IMR-90 (cell line): ENCODE measurements around the gene NIPBL. TPM values are rescaled to one million over a fixed set of nuclear protein-coding genes. Genes with fewer than 3 reads are reported as not detected.
A peak's percentile ranks its signal among the peaks of the same experiment; 100 is the strongest.

Experiments used
- ATAC-seq: fragments of 200-7000 bp; cut with Tn5 transposase; 2 replicates; pipeline ENCODE4 v1.9.1; 2020; ENCODE audit warnings: low read depth, mild to moderate bottlenecking, moderate library complexity
- BruUV-seq: library from RNA; stranded (reverse); fragments of 400-500 nt; replicated peaks from 2 replicates; lab custom pipeline; 2021; lab: Mats Ljungman, UMichigan
- CTCF ChIA-PET: fragments of 300-600 bp; formaldehyde crosslinking; extraction: SDS; loops from one replicate; lab custom pipeline; 2021; ENCODE audit warnings: antibody characterized with exemption; lab: Yijun Ruan, JAX
- POLR2A ChIA-PET: fragments of 300-600 bp; sonication (Branson Sonifier 250); formaldehyde crosslinking; loops from one replicate; lab custom pipeline; 2022; ENCODE audit warnings: antibody characterized with exemption; ENCODE audit not compliant: unreplicated experiment; lab: Charles Lee
- DNase-seq: peaks from one replicate; pipeline ENCODE4 v3.0.0; 2013
- H2AFZ ChIP-seq: replicated peaks from 2 replicates; pipeline ENCODE3; 2013; ENCODE audit warnings: low read length, mild to moderate bottlenecking; ENCODE audit not compliant: poor library complexity
- H2AK5ac ChIP-seq: 2 replicates; pipeline ENCODE4 v1.6.1; 2013; ENCODE audit warnings: low read depth, low read length, inconsistent platforms
- H2AK9ac ChIP-seq: replicated peaks from 2 replicates; pipeline ENCODE3; 2013; ENCODE audit warnings: mild to moderate bottlenecking, low read depth, low read length, moderate library complexity; ENCODE audit not compliant: poor library complexity
- H2BK120ac ChIP-seq: 2 replicates; pipeline ENCODE4 v1.6.1; 2013; ENCODE audit warnings: low read depth, low read length, inconsistent platforms
- H2BK15ac ChIP-seq: 3 replicates; pipeline ENCODE4 v1.6.1; 2013; ENCODE audit warnings: low read depth, low read length, inconsistent platforms
- H2BK20ac ChIP-seq: 2 replicates; pipeline ENCODE4 v1.6.1; 2013; ENCODE audit warnings: low read depth, mild to moderate bottlenecking, inconsistent platforms, low read length, moderate library complexity
- H2BK5ac ChIP-seq: 2 replicates; pipeline ENCODE4 v1.6.1; 2013; ENCODE audit warnings: mild to moderate bottlenecking, low read depth, low read length, inconsistent platforms; ENCODE audit not compliant: poor library complexity, severe bottlenecking
- H3K14ac ChIP-seq: replicated peaks from 2 replicates; pipeline ENCODE4 v1.6.1; 2013; ENCODE audit warnings: low read depth, low read length, inconsistent platforms
- H3K18ac ChIP-seq: 2 replicates; pipeline ENCODE4 v1.6.1; 2013; ENCODE audit warnings: low read depth, low read length, control low read depth
- H3K23ac ChIP-seq: 2 replicates; pipeline ENCODE4 v1.6.1; 2013; ENCODE audit warnings: low read depth, low read length, inconsistent platforms
- H3K27ac ChIP-seq: 2 replicates; pipeline ENCODE4 v1.5.1; 2013; ENCODE audit warnings: mild to moderate bottlenecking, control low read depth, low read length; ENCODE audit not compliant: insufficient read depth
- H3K27me3 ChIP-seq: 2 replicates; pipeline ENCODE4 v1.6.1; 2013; ENCODE audit warnings: low read length; ENCODE audit not compliant: control insufficient read depth, insufficient read depth
- H3K36me3 ChIP-seq: 2 replicates; pipeline ENCODE4 v1.6.1; 2013; ENCODE audit warnings: low read length, mixed read lengths; ENCODE audit not compliant: control insufficient read depth, insufficient read depth
- H3K4ac ChIP-seq: 2 replicates; pipeline ENCODE4 v1.6.1; 2013; ENCODE audit warnings: low read depth, low read length, inconsistent platforms
- H3K4me1 ChIP-seq: 2 replicates; pipeline ENCODE4 v1.6.1; 2013; ENCODE audit warnings: low read length, mixed read lengths; ENCODE audit not compliant: control insufficient read depth, insufficient read depth
- H3K4me2 ChIP-seq: 2 replicates; pipeline ENCODE4 v1.6.1; 2013; ENCODE audit warnings: low read depth, mild to moderate bottlenecking, control low read depth, low read length, moderate library complexity
- H3K4me3 ChIP-seq: 2 replicates; pipeline ENCODE4 v1.5.1; 2013; ENCODE audit warnings: low read depth, mild to moderate bottlenecking, control low read depth, low read length, moderate library complexity; ENCODE audit not compliant: insufficient read depth
- H3K56ac ChIP-seq: 2 replicates; pipeline ENCODE4 v1.6.1; 2013; ENCODE audit warnings: low read length, inconsistent platforms; ENCODE audit not compliant: insufficient read depth; ENCODE audit errors: extremely low read depth
- H3K79me1 ChIP-seq, 2 experiments: 2 replicates each; pipeline ENCODE4 v1.6.1; 2013; ENCODE audit warnings: low read length in 2 of 2, inconsistent platforms in 1 of 2, low read depth in 1 of 2
- H3K9ac ChIP-seq: 2 replicates; pipeline ENCODE4 v1.6.1; 2013; ENCODE audit warnings: low read depth, low read length, control low read depth
- H3K9me1 ChIP-seq: 2 replicates; pipeline ENCODE4 v1.6.1; 2013; ENCODE audit warnings: low read length, inconsistent platforms; ENCODE audit not compliant: insufficient read depth
- H3K9me3 ChIP-seq: 2 replicates; pipeline ENCODE4 v1.6.1; 2013; ENCODE audit warnings: low read length; ENCODE audit not compliant: control insufficient read depth, insufficient read depth
- H4K20me1 ChIP-seq: 2 replicates; pipeline ENCODE4 v1.6.1; 2013; ENCODE audit warnings: low read length, inconsistent platforms; ENCODE audit not compliant: insufficient read depth
- H4K5ac ChIP-seq: 2 replicates; pipeline ENCODE4 v1.6.1; 2013; ENCODE audit warnings: mild to moderate bottlenecking, low read depth, low read length, control low read depth
- H4K8ac ChIP-seq, 2 experiments: 2 replicates each; pipeline ENCODE4 v1.6.1; 2013; ENCODE audit warnings: low read depth in 2 of 2, low read length in 2 of 2, control low read depth in 1 of 2, inconsistent platforms in 1 of 2
- H4K91ac ChIP-seq: 2 replicates; pipeline ENCODE4 v1.6.1; 2013; ENCODE audit warnings: low read depth, low read length, inconsistent platforms; ENCODE audit not compliant: insufficient read depth
- BHLHE40 ChIP-seq: fragments of 150-350 bp; IDR thresholded peaks from 2 replicates; pipeline ENCODE4 v1.6.1; 2016; ENCODE audit warnings: mild to moderate bottlenecking, low read depth, low read length
- CHD1 ChIP-seq: IDR thresholded peaks from 2 replicates; pipeline ENCODE4 v1.6.1; 2012; ENCODE audit warnings: low read depth, low read length, improper control_type of control experiment
- CTCF ChIP-seq: conservative IDR thresholded peaks from 2 replicates; pipeline ENCODE4 v1.5.1; 2012; ENCODE audit warnings: mild to moderate bottlenecking, low read depth, low read length, improper control_type of control experiment
- FOS ChIP-seq: fragments of 150-350 bp; IDR thresholded peaks from 2 replicates; pipeline ENCODE4 v1.6.1; 2016; ENCODE audit warnings: low read depth, low read length
- MAZ ChIP-seq: IDR thresholded peaks from 2 replicates; pipeline ENCODE4 v1.6.1; 2012; ENCODE audit warnings: low read depth, mild to moderate bottlenecking, low read length, improper control_type of control experiment, moderate library complexity, borderline replicate concordance
- MXI1 ChIP-seq: IDR thresholded peaks from 2 replicates; pipeline ENCODE4 v1.6.1; 2012; ENCODE audit warnings: low read depth, mild to moderate bottlenecking, low read length, moderate library complexity, borderline replicate concordance
- NFE2L2 ChIP-seq: fragments of 150-350 bp; IDR thresholded peaks from 2 replicates; pipeline ENCODE4 v1.6.1; 2016; ENCODE audit warnings: low read depth, mild to moderate bottlenecking, low read length
- POLR2A ChIP-seq: IDR thresholded peaks from 2 replicates; pipeline ENCODE4 v1.6.1; 2012; ENCODE audit warnings: mild to moderate bottlenecking, low read depth, low read length
- RAD21 ChIP-seq: IDR thresholded peaks from 2 replicates; pipeline ENCODE4 v1.6.1; 2012; ENCODE audit warnings: low read length, improper control_type of control experiment
- RCOR1 ChIP-seq: IDR thresholded peaks from 2 replicates; pipeline ENCODE4 v1.6.1; 2012; ENCODE audit warnings: mild to moderate bottlenecking, low read length, improper control_type of control experiment; ENCODE audit not compliant: insufficient replicate concordance
- RFX5 ChIP-seq: IDR thresholded peaks from 2 replicates; pipeline ENCODE4 v1.8.0; 2012; ENCODE audit warnings: low read depth, mild to moderate bottlenecking, low read length, moderate library complexity
- SMC3 ChIP-seq: fragments of 150-350 bp; IDR thresholded peaks from 2 replicates; pipeline ENCODE4 v1.6.1; 2016; ENCODE audit warnings: low read depth, mild to moderate bottlenecking, antibody characterized with exemption, low read length, moderate library complexity
- USF2 ChIP-seq: fragments of 150-350 bp; IDR thresholded peaks from 2 replicates; pipeline ENCODE4 v1.6.1; 2017; ENCODE audit warnings: mild to moderate bottlenecking, antibody characterized with exemption, low read length, low read depth
- dilution Hi-C: fragments of 300-500 bp; cut with HindIII; formaldehyde crosslinking; loops from one replicate; pipeline ENCODE4 v1.14.3; 2018; ENCODE audit warnings: low sequenced_read_pairs; ENCODE audit not compliant: unreplicated experiment
- in situ Hi-C: fragments of 300-500 bp; cut with MboI; formaldehyde crosslinking; loops from 3 replicates; pipeline ENCODE4 v1.14.3; 2019; ENCODE audit warnings: low sequenced_read_pairs, inconsistent platforms, mixed read lengths
- intact Hi-C: fragments of 100-400 bp; cut with micrococcal nuclease; formaldehyde crosslinking; loops from 2 replicates; pipeline ENCODE4 v1.10.0; 2022
- polyA plus RNA-seq, 3 experiments: library from polyadenylated mRNA; depleted of rRNA; stranded (reverse); fragments of >200 nt; gene quantifications; 2 replicates each; pipeline ENCODE4 v1.2.3, GENCODE V29; 2012; ENCODE audit warnings: low replicate concordance in 1 of 3
- total RNA-seq: library from RNA; depleted of rRNA; stranded (reverse); fragments of >200 nt; gene quantifications from 2 replicates; pipeline ENCODE4 v1.2.3, GENCODE V29; 2012
- TF ChIP-seq, protein P1 (sequence below): fragments of 150-350 bp; IDR thresholded peaks from 2 replicates; pipeline ENCODE4 v1.6.1; 2016; ENCODE audit warnings: low read depth, mild to moderate bottlenecking, low read length, moderate library complexity, borderline replicate concordance

NIPBL gene
- total and polyA plus RNA-seq, 2 of the 4 experiments (the other 2 are of a cell fraction): 8.4 to 46.4 TPM

GRCh38 chr5:36946101-36946500, 69.5 kb downstream of the NIPBL start:
- H3K18ac ChIP-seq: no peak overlapping the region
- no peak overlapping the region for H2AK5ac ChIP-seq
- dilution Hi-C loops: no loop called here
- no TSS peak for BruUV-seq
- H3K9me3 ChIP-seq: no peaks in the 10 kb centered on the region
- no peak overlapping the region for H3K14ac ChIP-seq
- H3K79me1 ChIP-seq: peaks cover 8 to 39% of the 10 kb centered on the region in 2 experiments; a peak in 3 of 4 replicates
- H3K4me2 ChIP-seq: no peak overlapping the region
- ChIA-PET POLR2A (no interaction called here), CTCF (no interaction called here)
- TF ChIP-seq, protein P1, sequence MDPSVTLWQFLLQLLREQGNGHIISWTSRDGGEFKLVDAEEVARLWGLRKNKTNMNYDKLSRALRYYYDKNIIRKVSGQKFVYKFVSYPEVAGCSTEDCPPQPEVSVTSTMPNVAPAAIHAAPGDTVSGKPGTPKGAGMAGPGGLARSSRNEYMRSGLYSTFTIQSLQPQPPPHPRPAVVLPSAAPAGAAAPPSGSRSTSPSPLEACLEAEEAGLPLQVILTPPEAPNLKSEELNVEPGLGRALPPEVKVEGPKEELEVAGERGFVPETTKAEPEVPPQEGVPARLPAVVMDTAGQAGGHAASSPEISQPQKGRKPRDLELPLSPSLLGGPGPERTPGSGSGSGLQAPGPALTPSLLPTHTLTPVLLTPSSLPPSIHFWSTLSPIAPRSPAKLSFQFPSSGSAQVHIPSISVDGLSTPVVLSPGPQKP: no peak
- TF ChIP-seq RAD21: no peak
- no peak for TF ChIP-seq MAZ
- TF ChIP-seq SMC3: no peak
- TF ChIP-seq POLR2A: no peak
- TF ChIP-seq USF2: no peak
- TF ChIP-seq NFE2L2: no peak
- TF ChIP-seq RFX5: no peak
- no peak for TF ChIP-seq CTCF
- no peak for TF ChIP-seq CHD1
- no peak for TF ChIP-seq RCOR1
- TF ChIP-seq FOS: no peak
- no peak for TF ChIP-seq MXI1
- TF ChIP-seq BHLHE40: no peak
- H4K20me1 ChIP-seq: peaks cover 45% of the 10 kb centered on the region
- no peaks in the 10 kb centered on the region for H3K4me1 ChIP-seq
- H3K27me3 ChIP-seq: no peaks in the 10 kb centered on the region
- H2BK120ac ChIP-seq: no peak overlapping the region
- H3K56ac ChIP-seq: no peak overlapping the region
- H2BK15ac ChIP-seq: no peak overlapping the region
- H3K36me3 ChIP-seq: no peaks in the 10 kb centered on the region
- no peak overlapping the region for H3K23ac ChIP-seq
- DNase-seq: no peak
- no peak overlapping the region for H2BK5ac ChIP-seq
- 0 out of 2 replicates have a peak, but pooled peaks cover 2% of the 10 kb centered on the region for H3K9me1 ChIP-seq
- H4K8ac ChIP-seq: peak overlapping the region in 1 of 2 experiments; percentile 30; a peak in 1 of 4 replicates
- no peak overlapping the region for H4K5ac ChIP-seq
- H2BK20ac ChIP-seq: no peak overlapping the region
- H4K91ac ChIP-seq: no peak overlapping the region
- no peak overlapping the region for H3K9ac ChIP-seq
- no peak overlapping the region for H3K4ac ChIP-seq
- no peak for ATAC-seq
- intact Hi-C loops: no loop called here
- no peak overlapping the region for H3K4me3 ChIP-seq
- H3K27ac ChIP-seq: no peak overlapping the region
- H2AFZ ChIP-seq: no peak overlapping the region
- in situ Hi-C loops: no loop called here
- H2AK9ac ChIP-seq: no peak overlapping the region
